Hepatocyte (in vitro differentiated cells): ENCODE measurements around the gene CAB39L. TPM values are rescaled to one million over a fixed set of nuclear protein-coding genes. Genes with fewer than 3 reads are reported as not detected.

Experiments used
- DNase-seq: peaks from one replicate; pipeline ENCODE4 v3.0.0-alpha.2; 2016; ENCODE audit warnings: low spot score
- H2AFZ ChIP-seq: fragments of 200-600 bp; sonication (generic); 2 replicates; pipeline ENCODE4 v1.6.0; 2016; ENCODE audit warnings: antibody characterized with exemption, mild to moderate bottlenecking
- H3K27ac ChIP-seq: fragments of 200-600 bp; sonication (generic); 2 replicates; pipeline ENCODE4 v1.5.1; 2016; ENCODE audit warnings: mild to moderate bottlenecking
- H3K27me3 ChIP-seq: fragments of 200-600 bp; sonication (generic); 2 replicates; pipeline ENCODE4 v1.6.1; 2016
- H3K36me3 ChIP-seq: fragments of 200-600 bp; sonication (generic); replicated peaks from 2 replicates; pipeline ENCODE4 v1.5.1; 2016; ENCODE audit warnings: low read depth; ENCODE audit not compliant: insufficient read depth
- H3K4me1 ChIP-seq: fragments of 200-600 bp; sonication (generic); 2 replicates; pipeline ENCODE4 v1.5.1; 2016; ENCODE audit warnings: mild to moderate bottlenecking, moderate library complexity; ENCODE audit not compliant: insufficient read depth
- H3K4me2 ChIP-seq: fragments of 200-600 bp; sonication (generic); 2 replicates; pipeline ENCODE4 v1.6.0; 2016
- H3K4me3 ChIP-seq: fragments of 200-600 bp; sonication (generic); 2 replicates; pipeline ENCODE4 v1.5.1; 2016; ENCODE audit warnings: mild to moderate bottlenecking
- H3K79me2 ChIP-seq: fragments of 200-600 bp; sonication (generic); 2 replicates; pipeline ENCODE4 v1.6.0; 2017; ENCODE audit warnings: mild to moderate bottlenecking
- H3K9me2 ChIP-seq: fragments of 200-600 bp; sonication (generic); replicated peaks from 2 replicates; pipeline ENCODE4 v1.6.0; 2017; ENCODE audit warnings: mild to moderate bottlenecking; ENCODE audit not compliant: insufficient read depth
- H3K9me3 ChIP-seq: fragments of 200-600 bp; sonication (generic); 2 replicates; pipeline ENCODE4 v1.5.1; 2016; ENCODE audit warnings: low read depth, mild to moderate bottlenecking
- H4K20me1 ChIP-seq: fragments of 200-600 bp; sonication (generic); 2 replicates; pipeline ENCODE4 v1.6.0; 2016; ENCODE audit warnings: mild to moderate bottlenecking; ENCODE audit not compliant: insufficient read depth, poor library complexity, severe bottlenecking
- CTCF ChIP-seq: fragments of 200-600 bp; sonication (generic); IDR thresholded peaks from 2 replicates; pipeline ENCODE4 v1.5.1; 2016; ENCODE audit warnings: antibody characterized with exemption, mild to moderate bottlenecking; ENCODE audit not compliant: poor library complexity
- EZH2 ChIP-seq: fragments of 200-600 bp; sonication (generic); IDR thresholded peaks from 2 replicates; pipeline ENCODE4 v1.6.1; 2016; ENCODE audit warnings: antibody characterized with exemption, mild to moderate bottlenecking, borderline replicate concordance
- EZH2phosphoT487 ChIP-seq: fragments of 200-600 bp; sonication (generic); IDR thresholded peaks from one replicate; pipeline ENCODE4 v1.6.1; 2018; ENCODE audit warnings: antibody characterized with exemption, mild to moderate bottlenecking, low read depth, moderate library complexity; ENCODE audit not compliant: unreplicated experiment, severe bottlenecking
- WGBS: methylation state at CpG from one replicate; pipeline ENCODE4 v1.1.6; 2016; ENCODE audit warnings: low lambda C conversion rate; ENCODE audit errors: missing lambda C conversion rate; 5-methylcytosine and 5-hydroxymethylcytosine counted together
- polyA plus RNA-seq: library from polyadenylated mRNA; unstranded; fragments of >200 nt; fragmentation: Nextera tagmentation; extraction: Ambion mirVana; gene quantifications from 2 replicates; pipeline ENCODE4 v1.2.1, GENCODE V29; 2016
- total RNA-seq: library from RNA; depleted of rRNA; stranded (reverse); fragments of >200 nt; gene quantifications from 2 replicates; pipeline ENCODE4 v1.2.3, GENCODE V29; 2014

The CAB39L gene
- total and polyA plus RNA-seq, 2 experiments from 2014 or later = 13.7 to 20.4 TPM

- no peaks in the 10 kb centered on the region for H3K79me2 ChIP-seq
- no peak overlapping the region for H2AFZ ChIP-seq
- no peaks in the 10 kb centered on the region for H3K9me2 ChIP-seq
- H4K20me1 ChIP-seq = no peaks in the 10 kb centered on the region
- no peaks in the 10 kb centered on the region for H3K36me3 ChIP-seq
- no peak overlapping the region for H3K4me3 ChIP-seq
- no peaks in the 10 kb centered on the region for H3K27me3 ChIP-seq
- H3K4me1 ChIP-seq = no peaks in the 10 kb centered on the region
- TF ChIP-seq EZH2phosphoT487 (no peak), EZH2 (no peak), CTCF (no peak)
- DNase-seq = no peak
- no peak overlapping the region for H3K27ac ChIP-seq
- no peak overlapping the region for H3K4me2 ChIP-seq
- 95% methylated on average over 7 of the region's 7 CpGs for WGBS
- no peaks in the 10 kb centered on the region for H3K9me3 ChIP-seq
Measured at GRCh38 chr13:49476529-49476928, 32.7 kb upstream of the CAB39L start.

GRCh38 chr13:49472186-49472585 is 28.3 kb upstream of the CAB39L start:
- no peaks in the 10 kb centered on the region for H4K20me1 ChIP-seq
- H3K4me3 ChIP-seq = no peak overlapping the region
- no peaks in the 10 kb centered on the region for H3K9me3 ChIP-seq
- H3K27ac ChIP-seq = no peak overlapping the region
- no peaks in the 10 kb centered on the region for H3K27me3 ChIP-seq
- no peak overlapping the region for H3K4me2 ChIP-seq
- 26% methylated on average over 1 of the region's 1 CpG for WGBS
- TF ChIP-seq EZH2 (no peak), EZH2phosphoT487 (no peak), CTCF (no peak)
- H2AFZ ChIP-seq = no peak overlapping the region
- no peaks in the 10 kb centered on the region for H3K36me3 ChIP-seq
- no peaks in the 10 kb centered on the region for H3K9me2 ChIP-seq
- no peaks in the 10 kb centered on the region for H3K4me1 ChIP-seq
- no peak for DNase-seq
- H3K79me2 ChIP-seq = no peaks in the 10 kb centered on the region

GRCh38 chr13:49466292-49466838 is 22.5 kb upstream of the CAB39L start:
- no peaks in the 10 kb centered on the region for H3K27me3 ChIP-seq
- no peaks in the 10 kb centered on the region for H3K9me3 ChIP-seq
- H3K27ac ChIP-seq = peak overlapping the region; percentile 75
- peak overlapping the region; percentile 22 for H2AFZ ChIP-seq
- peak; percentile 13 for DNase-seq
- no peaks in the 10 kb centered on the region for H3K36me3 ChIP-seq
- 74% methylated on average over 5 of the region's 5 CpGs for WGBS
- peak overlapping the region; percentile 64 for H3K4me2 ChIP-seq
- H3K4me3 ChIP-seq = no peak overlapping the region
- no peaks in the 10 kb centered on the region for H3K9me2 ChIP-seq
- H3K4me1 ChIP-seq = peaks cover 3% of the 10 kb centered on the region
- H4K20me1 ChIP-seq = no peaks in the 10 kb centered on the region
- H3K79me2 ChIP-seq = no peaks in the 10 kb centered on the region
- TF ChIP-seq EZH2phosphoT487 (no peak), EZH2 (no peak), CTCF (no peak)
